K562 (cell line): Measurements from ENCODE around the gene MTMR10. TPM values are rescaled to one million over a fixed set of nuclear protein-coding genes. Genes with fewer than 3 reads are reported as not detected.

ENCODE experiments used
- ATAC-seq: fragments of 200-7000 bp; cut with Tn5 transposase; 3 replicates; pipeline ENCODE4 v1.9.1; 2020; ENCODE audit warnings: moderate library complexity
- BruUV-seq: library from RNA; stranded (reverse); fragments of 400-500 nt; replicated peaks from 2 replicates; lab custom pipeline; 2021; lab: Mats Ljungman, UMichigan
- CTCF ChIA-PET: fragments of 300-600 bp; formaldehyde crosslinking; extraction: SDS; loops from one replicate; lab custom pipeline; 2021; ENCODE audit warnings: low intra/inter-chr PET ratio; lab: Yijun Ruan, JAX
- POLR2A ChIA-PET: fragments of 300-600, 350-650 bp; sonication (Branson Sonifier 250); formaldehyde crosslinking; extraction: SDS; loops from one replicate; lab custom pipeline; 2021; ENCODE audit warnings: antibody characterized with exemption, inconsistent platforms; lab: Yijun Ruan, JAX
- DNase-seq, 4 experiments: peaks; one replicate each; pipeline versions ENCODE4 v3.0.0 to v3.0.0-alpha.2; 2011 to 2018; ENCODE audit warnings: low spot score in 3 of 4, mixed read lengths in 3 of 4; ENCODE audit errors: extremely low read depth in 1 of 4
- FAIRE-seq: peaks from 2 replicates; lab custom pipeline; 2011; peaks lifted over from hg19 to GRCh38; lab: Jason Lieb, UNC
- H2AFZ ChIP-seq: 2 replicates; pipeline ENCODE4 v1.6.0; 2011; ENCODE audit warnings: low read depth, low read length, control low read depth, inconsistent platforms
- H3K27ac ChIP-seq: fragments of 200-600 bp; 3 replicates; pipeline ENCODE4 v1.8.0; 2011; ENCODE audit warnings: low read depth, mild to moderate bottlenecking, control low read depth, inconsistent platforms, low read length, moderate library complexity, mixed read lengths; ENCODE audit errors: extremely low read depth
- H3K27me3 ChIP-seq, 2 experiments: fragments of 300-600 bp in 1 of 2; 2 replicates in 1 of 2; 3 replicates in 1 of 2; pipeline versions ENCODE4 v1.6.0 to v1.8.0; 2011; ENCODE audit warnings: inconsistent platforms in 2 of 2, low read length in 2 of 2, mild to moderate bottlenecking in 1 of 2, mixed read lengths in 1 of 2, moderate library complexity in 1 of 2; ENCODE audit not compliant: control insufficient read depth in 2 of 2, insufficient read depth in 2 of 2
- H3K36me3 ChIP-seq: fragments of 300-600 bp; 3 replicates; pipeline ENCODE4 v1.8.0; 2011; ENCODE audit warnings: mild to moderate bottlenecking, low read length, inconsistent platforms; ENCODE audit not compliant: control insufficient read depth, insufficient read depth
- H3K4me1 ChIP-seq, 2 experiments: fragments of 200-600 bp in 1 of 2; replicated peaks in 1 of 2; 2 replicates in 1 of 2; 3 replicates in 1 of 2; pipeline versions ENCODE4 v1.5.1 to v1.8.0; 2011; ENCODE audit warnings: inconsistent platforms in 2 of 2, low read length in 2 of 2, mild to moderate bottlenecking in 1 of 2, mixed read lengths in 1 of 2, moderate library complexity in 1 of 2; ENCODE audit not compliant: control insufficient read depth in 2 of 2, insufficient read depth in 2 of 2
- H3K4me2 ChIP-seq: 2 replicates; pipeline ENCODE4 v1.6.1; 2011; ENCODE audit warnings: low read length, control low read depth, inconsistent platforms, mixed read lengths; ENCODE audit not compliant: insufficient read depth
- H3K4me3 ChIP-seq: fragments of 200-600 bp; sonication (generic), shearing (Covaris generic); 2 replicates; pipeline ENCODE4 v1.5.1; 2016; ENCODE audit warnings: control low read depth, inconsistent platforms
- H3K79me2 ChIP-seq: fragments of 200-600 bp; 3 replicates; pipeline ENCODE4 v1.8.0; 2011; ENCODE audit warnings: low read length, inconsistent platforms; ENCODE audit not compliant: control insufficient read depth, insufficient read depth
- H3K9ac ChIP-seq, 2 experiments: 2 replicates each; pipeline versions ENCODE4 v1.6.0 to v1.6.1; 2011; ENCODE audit warnings: low read depth in 2 of 2, low read length in 2 of 2, control low read depth in 1 of 2, inconsistent platforms in 1 of 2, mild to moderate bottlenecking in 1 of 2, mixed read lengths in 1 of 2; ENCODE audit not compliant: insufficient read depth in 1 of 2
- H3K9me1 ChIP-seq: one replicate; pipeline ENCODE4 v1.6.0; 2011; ENCODE audit warnings: inconsistent platforms, mild to moderate bottlenecking, low read length, moderate library complexity; ENCODE audit not compliant: control insufficient read depth, insufficient read depth
- H3K9me3 ChIP-seq: replicated peaks from 2 replicates; pipeline ENCODE4 v1.5.1; 2011; ENCODE audit warnings: low read depth, low read length, inconsistent platforms; ENCODE audit not compliant: control insufficient read depth, insufficient read depth
- H4K20me1 ChIP-seq: replicated peaks from 2 replicates; pipeline ENCODE4 v1.6.1; 2011; ENCODE audit warnings: low read length, inconsistent platforms, mixed read lengths; ENCODE audit not compliant: control insufficient read depth, insufficient read depth
- CHD1 ChIP-seq: fragments of 200-600 bp; sonication (generic); IDR thresholded peaks from one replicate; pipeline ENCODE4 v1.6.1; 2012; ENCODE audit warnings: mild to moderate bottlenecking, moderate library complexity, low read length, inconsistent platforms
- PRDM10 ChIP-seq: fragments of 450-650 bp; IDR thresholded peaks from 2 replicates; pipeline ENCODE4 v1.6.1; 2018; ENCODE audit not compliant: partially characterized antibody
- SETDB1 ChIP-seq: IDR thresholded peaks from one replicate; pipeline ENCODE4 v1.6.1; 2012; ENCODE audit warnings: low read length, control low read depth, inconsistent platforms
- SIRT6 ChIP-seq: IDR thresholded peaks from one replicate; pipeline ENCODE4 v1.6.1; 2012; ENCODE audit warnings: low read depth, mild to moderate bottlenecking, control low read depth, inconsistent platforms, low read length, moderate library complexity
- SREBF2 ChIP-seq: sonication (generic); formaldehyde crosslinking; IDR thresholded peaks from 2 replicates; pipeline ENCODE4 v1.4.0; 2020; ENCODE audit warnings: mild to moderate bottlenecking, missing genetic modification reagents
- TAL1 ChIP-seq: fragments of 450-650 bp; IDR thresholded peaks from 2 replicates; pipeline ENCODE4 v1.6.1; 2016; ENCODE audit warnings: mild to moderate bottlenecking
- TRIM28 ChIP-seq: fragments of 450-650 bp; IDR thresholded peaks from 2 replicates; pipeline ENCODE4 v1.6.1; 2017
- ZBTB40 ChIP-seq, 2 experiments: fragments of 450-650 bp in 1 of 2; sonication (generic) in 1 of 2; formaldehyde crosslinking in 1 of 2; IDR thresholded peaks; 2 replicates each; pipeline versions ENCODE4 v1.7.1 to v1.9.0; 2016 to 2022; ENCODE audit warnings: inconsistent platforms in 1 of 2, mild to moderate bottlenecking in 1 of 2, missing genetic modification reagents in 1 of 2
- ZNF212 ChIP-seq: fragments of 450-650 bp; formaldehyde crosslinking; IDR thresholded peaks from 2 replicates; pipeline ENCODE4 v1.4.0; 2020; ENCODE audit warnings: mild to moderate bottlenecking
- ZNF76 ChIP-seq: fragments of 250-450 bp; sonication (Bioruptor Pico); IDR thresholded peaks from 2 replicates; pipeline ENCODE4 v1.4.0; 2020; ENCODE audit warnings: mild to moderate bottlenecking, moderate library complexity, borderline replicate concordance
- ZZZ3 ChIP-seq: fragments of 450-650 bp; IDR thresholded peaks from 2 replicates; pipeline ENCODE4 v1.6.1; 2016; ENCODE audit warnings: antibody characterized with exemption, mild to moderate bottlenecking, moderate library complexity
- WGBS: fragments of 100-300 bp; shearing (Covaris generic); methylation state at CpG from one replicate; pipeline ENCODE4 v1.1.6; 2016; ENCODE audit warnings: low coverage, mixed read lengths; ENCODE audit not compliant: insufficient coverage; ENCODE audit errors: missing lambda C conversion rate; 5-methylcytosine and 5-hydroxymethylcytosine counted together
- in situ Hi-C: fragments of 300-500 bp; cut with MboI; formaldehyde crosslinking; loops from 4 replicates; pipeline ENCODE4 v1.15.0; 2018; ENCODE audit warnings: inconsistent platforms, mixed read lengths
- intact Hi-C: fragments of 100-400 bp; cut with micrococcal nuclease; formaldehyde crosslinking; loops from 2 replicates; pipeline ENCODE4 v1.14.2; 2022
- polyA plus RNA-seq, 8 experiments: library from polyadenylated mRNA; depleted of rRNA in 4 of 8; stranded (reverse) in 5 of 8; unstranded in 3 of 8; fragments of >200 nt; fragmentation: Nextera tagmentation in 2 of 8; fragmentation: Illumina TruSeq in 1 of 8; extraction: Ambion mirVana in 2 of 8; extraction: Trizol in 1 of 8; gene quantifications; 2 replicates each; pipeline versions ENCODE4 v1.2.1 to v1.2.3, GENCODE V29; 2011 to 2014; ENCODE audit warnings: inconsistent platforms in 1 of 8, missing spikeins in 1 of 8
- total RNA-seq, 7 experiments: library from RNA; depleted of rRNA in 6 of 7; stranded (reverse); fragments of >200 nt in 6 of 7; fragmentation: Illumina TruSeq in 2 of 7; extraction: Trizol in 2 of 7; gene quantifications; 2 replicates each; pipeline versions ENCODE4 v1.2.1 to v1.2.3, GENCODE V29; 2011 to 2021; ENCODE audit warnings: low replicate concordance in 1 of 7

The MTMR10 gene
- total and polyA plus RNA-seq, 9 of the 15 experiments (the other 6 are each of a cell fraction or from before 2014, with no cell fraction given): 1.6 to 6.8 (median 4.8) TPM

GRCh38 chr15:31001702-31002101 is 10.3 kb upstream of the MTMR10 start:
- BruUV-seq: no TSS peak
- no peak overlapping the region for H2AFZ ChIP-seq
- no peak for DNase-seq
- no peak for FAIRE-seq
- no peaks in the 10 kb centered on the region for H4K20me1 ChIP-seq
- H3K4me3 ChIP-seq: no peak overlapping the region
- H3K4me2 ChIP-seq: no peak overlapping the region
- H3K9me3 ChIP-seq: no peaks in the 10 kb centered on the region
- no peaks in the 10 kb centered on the region for H3K36me3 ChIP-seq
- H3K27me3 ChIP-seq: peaks cover 24 to 32% of the 10 kb centered on the region in 2 experiments
- no peaks in the 10 kb centered on the region; the same call in 2 of the 3 replicates for H3K79me2 ChIP-seq
- ATAC-seq: no peak
- H3K4me1 ChIP-seq: peaks cover 0 to 2% of the 10 kb centered on the region in 2 experiments; a peak in 1 of 5 replicates
- ChIA-PET CTCF (no interaction called here), POLR2A (interaction anchor here (0.8 kb wide), 1 partner anchor 19 kb away, joined by 3 read pairs; no protein-coding TSS in a partner anchor)
- no peak overlapping the region for H3K27ac ChIP-seq
- no peaks in the 10 kb centered on the region for H3K9me1 ChIP-seq
- WGBS: 2% methylated on average over 3 of the region's 3 CpGs
- no peak overlapping the region for H3K9ac ChIP-seq
- in situ Hi-C loops: no loop called here
- intact Hi-C loops: no loop called here
- TF ChIP-seq SREBF2 (no peak), SIRT6 (no peak), SETDB1 (no peak), ZNF76 (CRISPR knock-in tag) (no peak), TAL1 (no peak), ZNF212 (CRISPR knock-in tag) (no peak), CHD1 (no peak), PRDM10 (no peak), ZBTB40 (IDR thresholded peaks at IDR 0.05) (no peak), ZBTB40 (CRISPR knock-in tag; IDR thresholded peaks at IDR 0.05) (no peak), TRIM28 (no peak), ZZZ3 (no peak)
